B cell (primary cell): ENCODE measurements around the gene VAMP1. TPM values are rescaled to one million over a fixed set of nuclear protein-coding genes. Genes with fewer than 3 reads are reported as not detected.

Source experiments
- ATAC-seq: fragments of 200-7000 bp; cut with Tn5 transposase; one replicate; pipeline ENCODE4 v1.10.0; 2021; ENCODE audit warnings: low read depth, mild to moderate bottlenecking, moderate number of reproducible peaks, moderate library complexity
- CTCF ChIA-PET: fragments of 350-600 bp; sonication (Branson Sonifier 250); formaldehyde crosslinking; loops from one replicate; lab custom pipeline; 2021; ENCODE audit warnings: antibody characterized with exemption, inconsistent platforms; lab: Charles Lee
- POLR2A ChIA-PET: fragments of 350-600 bp; sonication (Branson Sonifier 250); formaldehyde crosslinking; loops from one replicate; lab custom pipeline; 2021; ENCODE audit warnings: antibody characterized with exemption; lab: Charles Lee
- DNase-seq: peaks from one replicate; pipeline ENCODE4 v3.0.0; 2013
- H2AFZ ChIP-seq: 2 replicates; pipeline ENCODE4 v1.6.1; 2012; ENCODE audit warnings: mild to moderate bottlenecking, low read depth, low read length; ENCODE audit not compliant: insufficient read depth, poor library complexity, severe bottlenecking
- H3K27ac ChIP-seq, 2 donors: 1 replicate in 1 of 2; 2 replicates in 1 of 2; pipeline ENCODE4 v1.5.1; 2012 to 2013; ENCODE audit warnings: low read length in 2 of 2, mild to moderate bottlenecking in 2 of 2, moderate library complexity in 1 of 2
- H3K27me3 ChIP-seq, 4 experiments: fragments of 200-600 bp in 1 of 4; sonication (generic) in 1 of 4; replicated peaks in 1 of 4; 1 replicate in 2 of 4; 2 replicates in 2 of 4; pipeline versions ENCODE4 v1.6.1 to v1.7.0; 2013 to 2016; ENCODE audit warnings: low read length in 3 of 4, mild to moderate bottlenecking in 2 of 4, mixed read lengths in 1 of 4, moderate library complexity in 1 of 4; ENCODE audit not compliant: insufficient read depth in 4 of 4, control insufficient read depth in 3 of 4; ENCODE audit errors: control extremely low read depth in 1 of 4
- H3K36me3 ChIP-seq, 2 experiments: replicated peaks in 1 of 2; 1 replicate in 1 of 2; 2 replicates in 1 of 2; pipeline versions ENCODE4 v1.6.1 to v1.7.1; 2013; ENCODE audit warnings: low read length in 1 of 2; ENCODE audit not compliant: insufficient read depth in 2 of 2, control insufficient read depth in 1 of 2; ENCODE audit errors: control extremely low read depth in 1 of 2, extremely low read depth in 1 of 2
- H3K4me1 ChIP-seq, 2 donors: fragments of 200-600 bp in 1 of 2; sonication (generic) in 1 of 2; 1 replicate in 1 of 2; 2 replicates in 1 of 2; pipeline versions ENCODE4 v1.5.1 to v1.6.1; 2013 to 2017; ENCODE audit warnings: low read length in 2 of 2; ENCODE audit not compliant: control insufficient read depth in 2 of 2, insufficient read depth in 2 of 2
- H3K4me2 ChIP-seq: replicated peaks from 2 replicates; pipeline ENCODE3; 2012; ENCODE audit warnings: mild to moderate bottlenecking, low read depth, low read length; ENCODE audit not compliant: poor library complexity, severe bottlenecking
- H3K4me3 ChIP-seq, 5 experiments: fragments of 200-600 bp in 1 of 5; sonication (generic) in 1 of 5; 1 replicate in 3 of 5; 2 replicates in 2 of 5; pipeline versions ENCODE4 v1.5.1 to v1.7.0; 2011 to 2016; ENCODE audit warnings: low read length in 4 of 5, mild to moderate bottlenecking in 4 of 5, low read depth in 2 of 5, control low read depth in 1 of 5, moderate library complexity in 1 of 5; ENCODE audit not compliant: insufficient read depth in 1 of 5; ENCODE audit errors: control extremely low read depth in 1 of 5, extremely low read depth in 1 of 5
- H3K79me2 ChIP-seq: fragments of 200-600 bp; sonication (generic); one replicate; pipeline ENCODE4 v1.6.0; 2016; ENCODE audit warnings: low read length; ENCODE audit not compliant: control insufficient read depth, insufficient read depth
- H3K9ac ChIP-seq: fragments of 200-600 bp; sonication (generic); 2 replicates; pipeline ENCODE4 v1.6.1; 2017; ENCODE audit warnings: mild to moderate bottlenecking, low read length, moderate library complexity
- H3K9me3 ChIP-seq, 3 donors: one replicate each; pipeline versions ENCODE4 v1.6.1 to v1.7.1; 2013; ENCODE audit warnings: low read length in 2 of 3; ENCODE audit not compliant: control insufficient read depth in 2 of 3, insufficient read depth in 1 of 3; ENCODE audit errors: control extremely low read depth in 1 of 3
- H4K20me1 ChIP-seq: 2 replicates; pipeline ENCODE4 v1.6.0; 2012; ENCODE audit warnings: mild to moderate bottlenecking, low read length; ENCODE audit not compliant: insufficient read depth, control insufficient read depth, poor library complexity, severe bottlenecking
- H3K27ac Mint-ChIP-seq: one replicate; pipeline ENCODE4 v1.8.0; 2021; ENCODE audit warnings: mixed read lengths
- H3K27me3 Mint-ChIP-seq: one replicate; pipeline ENCODE4 v1.8.0; 2021; ENCODE audit warnings: mixed read lengths
- H3K4me1 Mint-ChIP-seq: one replicate; pipeline ENCODE4 v1.8.0; 2021; ENCODE audit warnings: mixed read lengths
- H3K4me3 Mint-ChIP-seq: one replicate; pipeline ENCODE4 v1.8.0; 2021; ENCODE audit warnings: mixed read lengths
- H3K9me3 Mint-ChIP-seq: one replicate; pipeline ENCODE4 v1.8.0; 2022; ENCODE audit warnings: mixed read lengths; ENCODE audit not compliant: insufficient read depth
- EZH2 ChIP-seq: IDR thresholded peaks from 2 replicates; pipeline ENCODE4 v1.6.1; 2012; ENCODE audit warnings: borderline replicate concordance, low read depth, mild to moderate bottlenecking, moderate library complexity, low read length; ENCODE audit not compliant: insufficient read depth, poor library complexity, severe bottlenecking
- WGBS: methylation state at CpG from one replicate; pipeline ENCODE4 v1.1.5; 2013; ENCODE audit warnings: missing lambda C conversion rate; ENCODE audit not compliant: insufficient coverage; 5-methylcytosine and 5-hydroxymethylcytosine counted together
- intact Hi-C: fragments of 100-400 bp; cut with micrococcal nuclease; formaldehyde crosslinking; loops from one replicate; pipeline ENCODE4 v1.10.0; 2022
- polyA plus RNA-seq: library from polyadenylated mRNA; depleted of rRNA; stranded (reverse); fragments of >200 nt; gene quantifications from 2 replicates; pipeline ENCODE4 v1.2.3, GENCODE V29; 2012
- total RNA-seq, 2 donors: library from RNA; stranded (reverse); fragments of 120-200 nt in 1 of 2; gene quantifications; 1 replicate in 1 of 2; 2 replicates in 1 of 2; pipeline versions ENCODE4 v1.2.3 to v1.2.4, GENCODE V29; 2013 to 2022
- TF ChIP-seq, protein P1 (sequence below): fragments of 200-600 bp; IDR thresholded peaks from one replicate; pipeline ENCODE4 v1.8.0; 2022; ENCODE audit warnings: antibody characterized with exemption, mild to moderate bottlenecking

Gene VAMP1
- total and polyA plus RNA-seq, 2 donors (not counting 1 experiment from before 2014, with no cell fraction given), result 62.4 to 98.9 TPM

DNA sequence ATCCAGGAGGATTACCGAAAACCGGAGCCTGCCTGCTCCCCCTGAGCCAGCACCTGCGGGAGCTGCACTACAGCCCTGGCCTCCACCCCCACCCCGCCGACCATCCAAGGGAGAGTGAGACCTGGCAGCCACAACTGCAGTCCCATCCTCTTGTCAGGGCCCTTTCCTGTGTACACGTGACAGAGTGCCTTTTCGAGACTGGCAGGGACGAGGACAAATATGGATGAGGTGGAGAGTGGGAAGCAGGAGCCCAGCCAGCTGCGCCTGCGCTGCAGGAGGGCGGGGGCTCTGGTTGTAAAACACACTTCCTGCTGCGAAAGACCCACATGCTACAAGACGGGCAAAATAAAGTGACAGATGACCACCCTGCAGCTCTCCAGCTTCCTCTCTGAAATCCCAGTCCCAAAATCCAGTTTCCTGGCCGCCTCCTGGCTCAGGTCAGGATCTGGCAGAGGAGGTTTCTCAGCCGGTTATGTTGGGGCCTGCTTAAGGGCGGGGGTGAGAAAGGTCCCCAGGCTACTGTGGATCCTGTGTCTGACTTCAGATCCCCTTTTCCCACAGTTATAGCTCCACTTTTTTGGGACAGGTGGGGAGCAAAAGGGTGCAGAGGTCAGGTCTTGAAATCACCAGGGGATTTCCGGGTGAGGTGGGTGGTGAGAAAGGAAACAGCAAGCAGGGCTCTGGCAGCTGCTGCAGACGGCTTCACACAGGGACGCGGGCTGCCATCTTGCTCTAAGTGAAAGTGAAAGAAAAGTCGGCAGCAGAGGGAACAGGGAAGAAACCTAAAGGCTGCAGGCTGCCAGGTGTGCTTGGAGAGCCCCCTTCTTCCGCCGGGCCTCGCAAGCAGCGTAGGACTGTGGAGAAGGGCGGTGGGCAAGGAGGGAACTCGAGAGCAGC is 18.9 kb downstream of the VAMP1 start, which contains the start of gene TAPBPL:
Gene TAPBPL, plus strand, starts transcription at position 695 of the 897 bp plus-strand sequence. CDS start 207 bp downstream, outside the sequence.
- Mint-ChIP-seq H3K27me3 (no peaks in the 10 kb centered on the region), H3K9me3 (no peaks in the 10 kb centered on the region), H3K4me3 (peak within 1 kb of the TSS; percentile 97), H3K27ac (peak within 1 kb of the TSS; percentile 99), H3K4me1 (peaks cover 64% of the 10 kb centered on the region)
- ATAC-seq (peak; percentile 81), DNase-seq (peak; percentile 91)
- H2AFZ ChIP-seq, result peak within 1 kb of the TSS; percentile 80
- H3K79me2 ChIP-seq, result peaks cover 62% of the 10 kb centered on the region
- no peaks in the 10 kb centered on the region for H3K27me3 ChIP-seq
- peak within 1 kb of the TSS; percentile 98 for H3K9ac ChIP-seq
- ChIA-PET CTCF (interaction anchor here (0.8 to 5.2 kb wide), 13 partner anchors 12 to 103 kb away, joined by 3 to 80 read pairs (median 4); partner anchors contain the start of gene VAMP1), POLR2A (interaction anchor here (0.5 to 3.4 kb wide), 12 partner anchors 7 to 275 kb away, joined by 3 to 54 read pairs (median 8); partner anchors contain the start of genes GAPDH and VAMP1)
- no peaks in the 10 kb centered on the region for H3K9me3 ChIP-seq
- no peaks in the 10 kb centered on the region for H4K20me1 ChIP-seq
- WGBS, result 0% methylated on average over 21 of the region's 27 CpGs
- peak within 1 kb of the TSS; percentile 86 to 97 (median 94) for H3K4me3 ChIP-seq
- intact Hi-C loops, result loop anchor here (1.0 kb wide), 4 partner anchors 7 to 28 kb away; partner anchors contain the start of gene CD27
- H3K4me1 ChIP-seq, result peaks cover 33 to 55% of the 10 kb centered on the region in 2 donors
- peak within 1 kb of the TSS; percentile 83 for H3K4me2 ChIP-seq
- H3K36me3 ChIP-seq, result peaks cover 0 to 36% of the 10 kb centered on the region in 2 experiments
- TF ChIP-seq, protein P1, sequence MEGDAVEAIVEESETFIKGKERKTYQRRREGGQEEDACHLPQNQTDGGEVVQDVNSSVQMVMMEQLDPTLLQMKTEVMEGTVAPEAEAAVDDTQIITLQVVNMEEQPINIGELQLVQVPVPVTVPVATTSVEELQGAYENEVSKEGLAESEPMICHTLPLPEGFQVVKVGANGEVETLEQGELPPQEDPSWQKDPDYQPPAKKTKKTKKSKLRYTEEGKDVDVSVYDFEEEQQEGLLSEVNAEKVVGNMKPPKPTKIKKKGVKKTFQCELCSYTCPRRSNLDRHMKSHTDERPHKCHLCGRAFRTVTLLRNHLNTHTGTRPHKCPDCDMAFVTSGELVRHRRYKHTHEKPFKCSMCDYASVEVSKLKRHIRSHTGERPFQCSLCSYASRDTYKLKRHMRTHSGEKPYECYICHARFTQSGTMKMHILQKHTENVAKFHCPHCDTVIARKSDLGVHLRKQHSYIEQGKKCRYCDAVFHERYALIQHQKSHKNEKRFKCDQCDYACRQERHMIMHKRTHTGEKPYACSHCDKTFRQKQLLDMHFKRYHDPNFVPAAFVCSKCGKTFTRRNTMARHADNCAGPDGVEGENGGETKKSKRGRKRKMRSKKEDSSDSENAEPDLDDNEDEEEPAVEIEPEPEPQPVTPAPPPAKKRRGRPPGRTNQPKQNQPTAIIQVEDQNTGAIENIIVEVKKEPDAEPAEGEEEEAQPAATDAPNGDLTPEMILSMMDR, result no peak
- TF ChIP-seq EZH2, result no peak
- H3K27ac ChIP-seq, result peak within 1 kb of the TSS; percentile 96 to 98
